NCI-H1417 (cell line): Measurements from ENCODE around the gene EGFR.
A peak's percentile ranks its signal among the peaks of the same experiment; 100 is the strongest.
"Not testable (repeated sequence)": the region's sequence is repeated elsewhere in the genome, so short reads cannot be mapped to it uniquely, and the experiment has no call there.

Experiments
- DNase-seq, 3 experiments: peaks; one replicate each; lab custom pipeline; 2025; lab: John Stamatoyannopoulos, UW

Gene EGFR

GRCh38 chr7:55147101-55147500 lies 128.3 kb downstream of the EGFR start:
- no peak for DNase-seq

- no peak for DNase-seq
Observed at GRCh38 chr7:55147736-55148135, 128.9 kb downstream of the EGFR start.

- DNase-seq, result peak in 1 of 3 experiments; percentile 9
Observed at GRCh38 chr7:55148571-55148970, 129.8 kb downstream of the EGFR start.

GRCh38 chr7:55149001-55149400 lies 130.2 kb downstream of the EGFR start:
- no peak for DNase-seq

- DNase-seq, result no peak
Observed at GRCh38 chr7:55150166-55150565, 131.3 kb downstream of the EGFR start.

GRCh38 chr7:55150709-55151451 lies 132.1 kb downstream of the EGFR start:
- DNase-seq, result no peak

GRCh38 chr7:55152516-55152915 lies 133.7 kb downstream of the EGFR start:
- no peak for DNase-seq

GRCh38 chr7:55154096-55154495 lies 135.3 kb downstream of the EGFR start:
- no peak for DNase-seq

- DNase-seq, result peak in 1 of 3 experiments; percentile 14
Observed at GRCh38 chr7:55155351-55156117, 136.7 kb downstream of the EGFR start.

- no peak for DNase-seq
Observed at GRCh38 chr7:55156919-55157763, 138.3 kb downstream of the EGFR start.

GRCh38 chr7:55157764-55158105 lies 138.9 kb downstream of the EGFR start:
- no peak for DNase-seq

GRCh38 chr7:55158541-55159382 lies 139.9 kb downstream of the EGFR start:
- no peak for DNase-seq

GRCh38 chr7:55160539-55160938 lies 141.7 kb downstream of the EGFR start:
- no peak for DNase-seq

- DNase-seq, result no peak
Observed at GRCh38 chr7:55161154-55161687, 142.4 kb downstream of the EGFR start.

- no peak for DNase-seq
Observed at GRCh38 chr7:55162476-55162875, 143.7 kb downstream of the EGFR start.

GRCh38 chr7:55163733-55164132 lies 144.9 kb downstream of the EGFR start:
- no peak for DNase-seq

GRCh38 chr7:55164527-55164926 lies 145.7 kb downstream of the EGFR start:
- DNase-seq, result no peak

GRCh38 chr7:55165176-55165861 lies 146.5 kb downstream of the EGFR start:
- no peak for DNase-seq

- DNase-seq, result not testable (repeated sequence)
Observed at GRCh38 chr7:55167296-55167695, 148.5 kb downstream of the EGFR start.

GRCh38 chr7:55170335-55171069 lies 151.7 kb downstream of the EGFR start:
- DNase-seq, result no peak
